Mucosa of gallbladder (tissue), 1 donor: ENCODE results near the gene FSIP1. TPM values are rescaled to one million over a fixed set of nuclear protein-coding genes. Genes with fewer than 3 reads are reported as not detected.
A peak's percentile ranks its signal among the peaks of the same experiment; 100 is the strongest.

Experiments
- DNase-seq: peaks from one replicate; pipeline ENCODE4 v3.0.0-alpha.2; 2020; ENCODE audit warnings: low spot score
- total RNA-seq: library from RNA; stranded (reverse); gene quantifications from one replicate; pipeline ENCODE4 v1.2.1, GENCODE V29; 2021
- donor health status: DM: no; HTN: no; CAD: no.

Gene FSIP1
- total RNA-seq, 1 donor from 2014 or later = 0.81 TPM

DNA sequence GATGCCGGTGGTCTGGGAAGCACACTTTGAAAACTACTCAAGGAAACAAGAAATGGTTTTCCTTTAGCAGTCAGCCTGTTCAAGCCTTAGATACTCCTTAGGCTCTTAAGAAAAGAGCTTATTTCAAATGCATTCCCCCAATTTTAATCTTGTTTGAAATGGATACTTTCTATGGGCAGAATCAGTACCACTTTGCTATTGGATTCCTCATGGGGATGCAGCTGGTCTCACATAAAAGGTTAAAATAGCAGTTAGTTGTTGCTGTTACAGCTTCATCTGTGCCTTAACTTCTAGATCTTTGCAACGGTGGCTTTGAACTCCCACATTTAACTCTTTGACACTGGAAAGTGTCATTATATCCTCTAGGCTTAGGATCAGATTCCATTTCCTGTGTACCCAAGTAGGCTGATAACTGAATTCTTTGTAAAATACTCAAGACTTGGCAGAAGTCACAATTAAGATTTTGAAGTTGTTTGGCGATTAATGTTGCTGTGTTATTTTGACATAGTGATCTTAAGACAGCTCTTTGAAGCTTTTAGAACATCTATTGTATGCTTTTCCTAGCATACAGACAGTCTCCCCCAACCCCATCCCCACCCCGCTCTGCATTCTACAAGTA is 199.6 kb downstream of the FSIP1 start:
- DNase-seq = no peak

DNA sequence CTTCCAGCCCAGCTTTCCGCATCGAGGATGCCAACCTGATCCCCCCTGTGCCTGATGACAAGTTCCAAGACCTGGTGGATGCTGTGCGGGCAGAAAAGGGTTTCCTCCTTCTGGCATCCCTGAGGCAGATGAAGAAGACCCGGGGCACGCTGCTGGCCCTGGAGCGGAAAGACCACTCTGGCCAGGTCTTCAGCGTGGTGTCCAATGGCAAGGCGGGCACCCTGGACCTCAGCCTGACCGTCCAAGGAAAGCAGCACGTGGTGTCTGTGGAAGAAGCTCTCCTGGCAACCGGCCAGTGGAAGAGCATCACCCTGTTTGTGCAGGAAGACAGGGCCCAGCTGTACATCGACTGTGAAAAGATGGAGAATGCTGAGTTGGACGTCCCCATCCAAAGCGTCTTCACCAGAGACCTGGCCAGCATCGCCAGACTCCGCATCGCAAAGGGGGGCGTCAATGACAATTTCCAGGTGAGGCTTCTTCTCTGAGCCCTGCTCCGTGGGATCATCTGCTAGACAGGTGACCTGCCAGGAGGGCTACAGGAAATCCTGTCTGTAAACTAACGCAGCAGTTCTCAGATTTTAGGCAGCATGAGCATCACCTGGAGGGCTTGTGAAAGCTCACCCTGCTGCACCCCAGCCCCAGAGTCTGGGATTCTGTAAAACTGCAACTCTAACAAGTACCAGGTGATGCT is 200.2 kb downstream of the FSIP1 start:
- DNase-seq = no peak

DNA sequence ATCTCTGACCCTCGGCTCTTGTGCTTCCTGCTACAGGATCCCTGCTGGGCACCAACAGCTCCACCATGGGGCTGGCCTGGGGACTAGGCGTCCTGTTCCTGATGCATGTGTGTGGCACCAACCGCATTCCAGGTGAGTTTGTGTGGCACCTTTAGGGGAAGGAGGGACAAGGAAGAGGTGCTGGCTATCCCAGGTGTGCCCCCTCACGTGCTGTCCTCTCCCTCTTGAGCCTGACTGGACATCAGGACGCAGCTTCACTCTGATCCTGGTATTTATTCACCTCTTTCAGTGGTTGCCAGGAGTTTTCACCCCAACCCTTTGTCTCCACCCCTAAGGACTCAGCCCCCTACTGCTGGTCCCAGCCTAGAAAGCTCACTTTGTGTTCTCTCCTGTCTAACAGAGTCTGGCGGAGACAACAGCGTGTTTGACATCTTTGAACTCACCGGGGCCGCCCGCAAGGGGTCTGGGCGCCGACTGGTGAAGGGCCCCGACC is 200.8 kb downstream of the FSIP1 start:
- DNase-seq = peak; percentile 69

GRCh38 chr15:39581242-39581792 is 201.3 kb downstream of the FSIP1 start:
- no peak for DNase-seq

GRCh38 chr15:39580485-39581241 is 202.0 kb downstream of the FSIP1 start, which contains the start of gene THBS1:
THBS1 (plus strand) TSS chr15:39581079; CDS start chr15:39581858, 779 bp downstream.
- peak; percentile 86 for DNase-seq

DNA sequence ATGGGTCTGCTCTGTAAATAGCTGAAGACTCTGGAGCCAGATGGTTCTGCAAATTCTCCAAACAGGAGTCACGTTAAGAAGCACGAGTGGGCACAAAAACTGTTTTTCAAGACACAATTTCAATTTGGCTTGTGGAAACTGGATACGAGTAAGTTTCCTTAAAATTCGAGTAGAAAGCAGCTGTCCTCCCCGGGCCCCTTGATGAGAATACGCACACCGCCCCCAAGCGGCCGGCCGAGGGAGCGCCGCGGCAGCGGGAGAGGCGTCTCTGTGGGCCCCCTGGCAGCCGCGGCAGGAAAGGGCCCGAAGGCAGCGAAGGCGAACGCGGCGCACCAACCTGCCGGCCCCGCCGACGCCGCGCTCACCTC is 202.5 kb downstream of the FSIP1 start:
- DNase-seq = peak; percentile 95

GRCh38 chr15:39579487-39580116 is 203.0 kb downstream of the FSIP1 start:
- peak; percentile 72 for DNase-seq

DNA sequence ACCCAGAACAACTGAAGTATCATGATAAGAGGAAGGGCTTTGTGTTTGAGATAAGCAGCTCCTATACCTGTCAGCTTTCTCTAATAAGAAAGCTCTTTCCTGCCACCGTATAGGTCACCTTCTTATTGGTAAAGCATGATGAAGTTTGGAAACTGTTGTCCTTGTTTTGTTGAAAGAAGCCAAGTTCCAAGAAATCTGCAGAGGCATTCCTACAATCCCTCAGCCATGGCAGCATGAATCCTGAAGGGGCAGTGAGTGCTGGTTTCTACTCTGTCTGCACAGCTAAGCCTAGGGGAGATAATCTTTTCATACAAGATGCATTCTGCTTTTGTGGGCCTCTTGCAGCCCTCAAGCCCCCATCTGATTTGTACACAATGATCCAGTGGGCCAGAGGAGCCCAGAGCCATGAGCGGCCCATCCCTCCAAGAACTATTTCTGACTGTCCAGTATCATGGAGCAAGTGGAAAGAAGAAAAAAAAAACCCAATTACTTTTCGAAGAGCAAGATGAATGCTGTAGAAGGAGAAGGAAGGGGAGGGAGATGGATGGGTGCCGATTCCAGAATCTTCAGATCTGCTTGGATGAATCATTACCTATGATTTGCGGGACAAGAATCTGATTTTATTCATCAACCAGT is 203.7 kb downstream of the FSIP1 start:
- no peak for DNase-seq

DNA sequence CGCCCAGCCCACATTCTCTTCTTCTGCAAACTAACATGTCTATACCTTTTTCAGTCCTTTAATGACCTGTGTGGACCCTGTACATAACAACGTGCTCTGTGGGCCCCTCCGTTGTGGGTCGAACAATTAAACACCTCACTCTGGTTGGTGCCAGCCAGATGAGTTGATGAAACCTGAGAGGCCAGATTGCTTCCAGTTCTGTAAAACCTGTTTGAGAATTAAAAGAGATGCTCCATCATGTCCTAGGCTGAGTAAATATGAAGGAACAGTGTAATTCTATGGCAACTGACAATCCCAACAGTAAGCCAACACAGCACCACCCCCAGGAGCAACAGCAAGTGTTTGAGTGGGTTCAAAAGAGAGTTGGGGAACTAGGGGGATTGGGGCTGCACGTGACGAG is 207.5 kb downstream of the FSIP1 start:
- no peak for DNase-seq

DNA sequence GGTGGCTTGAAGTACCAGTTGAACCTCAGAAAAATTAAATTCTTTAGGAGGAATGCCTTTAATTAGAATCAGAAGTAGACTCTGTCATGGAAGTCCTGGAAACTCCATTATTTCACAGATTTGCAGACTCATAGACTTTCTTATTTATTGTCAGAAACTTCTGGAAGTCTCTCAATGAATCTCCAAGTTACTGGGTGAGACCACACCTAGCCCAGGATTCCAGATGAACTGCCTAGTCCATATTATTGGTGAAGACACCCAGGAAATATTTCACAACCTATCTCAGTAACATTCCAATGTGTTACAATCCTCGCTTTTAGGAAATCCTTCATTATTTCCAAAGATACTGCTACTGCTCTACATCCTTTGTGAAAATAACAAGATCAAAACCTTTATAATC is 208.2 kb downstream of the FSIP1 start:
- DNase-seq = no peak

DNA sequence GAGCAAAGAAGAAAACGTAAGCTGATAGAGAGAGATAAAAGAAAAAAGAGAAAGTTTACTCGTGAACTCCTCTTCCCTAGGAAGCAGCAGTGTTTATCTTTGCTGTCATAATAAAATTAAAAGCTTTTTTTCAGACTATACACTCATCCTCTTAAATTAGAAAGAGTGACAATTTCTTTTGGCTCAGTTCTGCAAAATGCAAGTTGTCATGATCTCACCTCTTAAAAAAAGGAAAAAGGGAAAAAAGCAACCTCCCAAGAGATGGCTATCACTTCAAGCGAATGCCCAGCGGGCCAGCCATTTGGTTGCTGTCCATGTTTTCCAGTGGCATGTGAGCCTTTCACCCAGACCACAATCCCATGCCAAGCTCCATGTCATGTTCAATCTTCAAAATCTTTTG is 208.8 kb downstream of the FSIP1 start:
- no peak for DNase-seq

- DNase-seq = no peak
Observed at GRCh38 chr15:39573287-39573686, 209.4 kb downstream of the FSIP1 start.

- no peak for DNase-seq
Observed at GRCh38 chr15:39565851-39566250, 216.8 kb downstream of the FSIP1 start.

DNA sequence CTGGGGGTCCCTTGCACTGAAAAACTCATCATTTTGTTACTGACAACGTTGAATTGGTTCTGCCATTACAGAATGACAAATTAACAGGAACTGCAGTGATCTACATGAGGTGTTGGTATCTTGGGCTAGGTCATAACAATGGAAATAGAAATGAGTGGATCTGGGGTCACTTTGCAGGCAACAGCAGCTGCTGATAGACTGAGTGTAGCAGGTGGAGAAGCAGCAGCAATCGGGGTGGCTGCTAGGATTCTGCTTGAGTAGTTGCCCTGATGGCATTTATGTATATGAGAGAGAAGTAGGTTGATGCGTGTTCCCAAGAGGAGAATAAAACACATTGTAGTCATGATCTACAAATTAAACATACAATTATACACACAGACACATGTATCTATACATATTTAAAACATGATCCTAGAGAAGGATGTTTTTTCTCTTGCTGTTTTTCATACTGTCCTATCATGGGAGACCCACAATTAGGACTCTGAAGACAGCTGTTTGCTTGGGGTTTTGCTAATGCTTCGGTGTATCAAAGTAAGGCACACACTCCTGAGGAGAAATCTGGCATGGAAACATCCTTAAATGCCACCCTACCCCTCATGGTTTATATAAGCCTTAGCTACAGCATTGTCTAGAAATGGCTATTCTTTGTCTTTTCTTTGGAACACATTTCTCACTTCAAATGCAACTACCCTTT is 217.5 kb downstream of the FSIP1 start:
- DNase-seq = no peak

GRCh38 chr15:39558421-39558820 is 224.2 kb downstream of the FSIP1 start:
- no peak for DNase-seq

DNA sequence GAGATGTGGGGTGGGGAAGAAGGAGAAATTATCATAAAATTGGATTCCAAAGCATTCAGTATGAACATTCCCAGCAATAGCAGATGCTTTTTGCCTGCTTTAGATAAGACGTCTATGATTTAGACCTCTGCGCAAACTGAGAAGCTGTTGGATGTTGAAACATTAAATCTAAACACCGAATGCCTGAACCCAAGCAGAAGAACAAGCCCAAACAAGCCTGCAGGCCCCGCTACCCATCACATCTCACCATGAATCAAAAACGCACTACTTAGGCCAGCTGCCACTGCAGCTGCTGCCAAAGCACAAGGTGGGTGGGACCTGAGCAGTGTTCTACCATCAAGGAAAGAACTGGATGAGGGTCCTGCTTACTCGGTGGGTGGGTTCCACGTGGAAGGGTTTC is 226.2 kb downstream of the FSIP1 start:
- DNase-seq = no peak

DNA sequence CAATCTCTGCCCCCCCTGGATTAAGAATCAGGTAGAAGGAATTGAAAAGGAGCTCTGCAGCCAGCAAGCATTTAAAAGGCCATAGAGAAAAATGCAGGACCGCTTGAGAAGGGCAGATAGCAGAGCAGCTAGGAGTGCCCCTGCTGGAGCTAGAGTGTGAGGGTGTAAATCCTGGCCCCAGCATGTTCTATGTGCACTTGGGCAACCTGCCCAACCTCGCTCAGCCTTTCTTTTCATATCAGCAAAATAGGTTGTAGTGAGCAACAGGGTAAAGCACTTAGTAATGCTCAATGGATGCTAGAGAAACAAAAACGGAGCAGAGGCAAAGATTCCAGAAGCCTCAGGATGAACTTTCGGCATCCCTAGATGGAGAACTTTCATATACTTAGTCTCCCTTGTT is 226.8 kb downstream of the FSIP1 start:
- no peak for DNase-seq

GRCh38 chr15:39554746-39555387 is 227.8 kb downstream of the FSIP1 start:
- DNase-seq = no peak

DNA sequence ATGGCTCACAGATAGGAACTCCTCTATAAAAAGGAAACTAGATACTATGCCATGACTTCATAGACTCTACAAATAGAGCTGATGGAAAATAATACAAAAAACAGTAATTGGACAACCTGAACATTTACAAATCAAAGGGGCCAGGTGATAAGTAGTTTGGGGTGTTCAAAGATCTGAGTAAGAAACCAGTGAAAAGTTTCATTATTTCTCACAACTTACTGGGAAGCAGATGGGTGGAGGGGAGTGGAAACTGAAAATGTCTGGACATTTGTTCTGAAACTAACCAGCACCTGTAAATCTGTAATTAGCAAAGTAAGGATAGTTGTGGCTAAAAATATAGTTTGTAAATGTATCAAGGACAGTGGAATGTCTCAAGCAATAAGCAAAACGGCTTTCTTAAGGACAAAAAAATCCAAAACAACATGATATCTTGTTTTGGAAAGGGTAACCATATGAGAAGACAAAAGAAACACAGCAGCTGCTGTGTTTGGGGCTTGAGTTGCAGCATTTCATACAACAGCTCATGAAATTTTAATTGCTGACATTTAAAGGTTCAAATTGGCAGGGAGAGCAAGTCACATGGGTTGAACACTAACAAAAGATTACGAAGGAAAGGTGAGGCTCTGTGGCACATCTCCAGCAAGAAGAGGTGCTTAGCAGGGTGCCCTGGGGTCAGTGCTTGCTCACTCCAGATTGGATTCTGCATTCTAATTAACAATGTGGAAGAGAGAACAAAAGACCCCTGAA is 228.5 kb downstream of the FSIP1 start:
- peak; percentile 44 for DNase-seq

- no peak for DNase-seq
Observed at GRCh38 chr15:39552556-39552955, 230.1 kb downstream of the FSIP1 start.
